Measurements from ENCODE around the gene CD27.
"Not testable (repeated sequence)": the region's sequence is repeated elsewhere in the genome, so short reads cannot be mapped to it uniquely, and the experiment has no call there.

Gene CD27

DNA sequence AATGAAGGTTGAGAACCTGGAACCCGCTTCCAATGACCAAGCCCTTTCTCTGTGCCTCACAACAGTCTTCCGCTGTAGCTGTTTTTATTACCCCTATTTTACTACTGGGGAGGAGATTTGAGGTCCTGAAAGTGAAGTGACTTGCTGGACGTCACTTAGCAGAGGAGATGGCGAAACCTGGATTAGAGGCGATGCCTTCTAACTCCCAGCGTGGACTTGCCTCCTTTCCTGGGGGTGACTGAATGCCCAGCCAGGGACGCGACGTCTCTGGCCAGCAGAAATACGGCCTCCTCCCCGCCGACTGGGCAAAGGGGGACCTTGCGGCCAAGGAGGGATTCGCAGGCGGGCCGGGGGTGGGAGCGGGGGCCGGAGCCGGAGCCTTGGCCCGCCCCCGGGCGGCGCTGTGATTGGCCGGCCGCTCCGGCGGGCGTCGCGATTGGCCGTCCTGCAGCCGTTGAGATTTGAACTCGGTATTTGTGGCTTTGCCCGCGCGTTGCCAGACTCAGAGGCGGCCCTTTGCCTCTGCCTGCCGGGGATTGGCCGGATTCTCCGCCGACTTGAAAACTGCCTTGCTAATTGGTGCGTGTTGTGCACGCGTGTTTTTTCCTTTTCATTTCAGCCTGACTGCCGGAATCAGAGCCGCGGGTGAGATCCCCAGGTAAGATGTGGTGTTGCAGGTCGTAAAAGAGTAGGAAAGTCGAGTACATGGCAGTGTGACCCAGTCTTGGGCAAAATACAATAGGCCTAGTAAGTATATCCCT, 48.9 kb downstream of the CD27 start, which contains the start of gene NCAPD2:
NCAPD2 (plus strand) TSS at position 606 of the 761 bp plus-strand sequence. CDS start 997 bp downstream, outside the sequence.
- peak within 1 kb of the TSS; percentile 98 for H3K4me3 ChIP-seq (ENCODE audit: low read length)
- TF ChIP-seq, protein P1, sequence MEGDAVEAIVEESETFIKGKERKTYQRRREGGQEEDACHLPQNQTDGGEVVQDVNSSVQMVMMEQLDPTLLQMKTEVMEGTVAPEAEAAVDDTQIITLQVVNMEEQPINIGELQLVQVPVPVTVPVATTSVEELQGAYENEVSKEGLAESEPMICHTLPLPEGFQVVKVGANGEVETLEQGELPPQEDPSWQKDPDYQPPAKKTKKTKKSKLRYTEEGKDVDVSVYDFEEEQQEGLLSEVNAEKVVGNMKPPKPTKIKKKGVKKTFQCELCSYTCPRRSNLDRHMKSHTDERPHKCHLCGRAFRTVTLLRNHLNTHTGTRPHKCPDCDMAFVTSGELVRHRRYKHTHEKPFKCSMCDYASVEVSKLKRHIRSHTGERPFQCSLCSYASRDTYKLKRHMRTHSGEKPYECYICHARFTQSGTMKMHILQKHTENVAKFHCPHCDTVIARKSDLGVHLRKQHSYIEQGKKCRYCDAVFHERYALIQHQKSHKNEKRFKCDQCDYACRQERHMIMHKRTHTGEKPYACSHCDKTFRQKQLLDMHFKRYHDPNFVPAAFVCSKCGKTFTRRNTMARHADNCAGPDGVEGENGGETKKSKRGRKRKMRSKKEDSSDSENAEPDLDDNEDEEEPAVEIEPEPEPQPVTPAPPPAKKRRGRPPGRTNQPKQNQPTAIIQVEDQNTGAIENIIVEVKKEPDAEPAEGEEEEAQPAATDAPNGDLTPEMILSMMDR (conservative IDR thresholded peaks at IDR 0.05; ENCODE audit: low read depth, low read length), result no peak
- DNase-seq (ENCODE audit: low read depth), result peak; percentile 80

DNA sequence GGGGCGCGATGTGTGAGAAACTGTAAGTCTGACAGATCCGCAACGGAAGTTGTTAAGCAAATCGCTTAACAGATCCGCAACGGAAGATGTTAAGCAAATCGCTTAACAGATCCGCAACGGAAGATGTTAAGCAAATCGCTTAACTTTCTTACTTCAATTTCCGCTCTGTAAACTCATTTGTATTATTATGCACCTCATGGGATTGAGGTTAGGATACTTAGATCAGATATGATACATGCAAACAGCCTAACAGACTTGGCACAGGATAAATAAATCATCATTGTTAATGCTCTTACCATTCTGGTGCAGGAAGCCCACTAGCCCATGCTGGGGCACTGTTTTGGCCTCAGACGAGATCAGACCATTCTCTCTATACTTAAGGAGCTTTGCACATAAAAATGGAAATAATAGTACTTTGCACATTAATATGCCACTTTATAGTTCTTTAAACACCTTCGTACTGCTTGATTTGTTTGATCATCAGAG, 49.5 kb downstream of the CD27 start:
- no peak for DNase-seq (ENCODE audit: low read depth)
- TF ChIP-seq, protein P1 (conservative IDR thresholded peaks at IDR 0.05; ENCODE audit: low read depth, low read length), result peak; percentile 37
- H3K4me3 ChIP-seq (ENCODE audit: low read length), result peak overlapping the region; percentile 80

DNA sequence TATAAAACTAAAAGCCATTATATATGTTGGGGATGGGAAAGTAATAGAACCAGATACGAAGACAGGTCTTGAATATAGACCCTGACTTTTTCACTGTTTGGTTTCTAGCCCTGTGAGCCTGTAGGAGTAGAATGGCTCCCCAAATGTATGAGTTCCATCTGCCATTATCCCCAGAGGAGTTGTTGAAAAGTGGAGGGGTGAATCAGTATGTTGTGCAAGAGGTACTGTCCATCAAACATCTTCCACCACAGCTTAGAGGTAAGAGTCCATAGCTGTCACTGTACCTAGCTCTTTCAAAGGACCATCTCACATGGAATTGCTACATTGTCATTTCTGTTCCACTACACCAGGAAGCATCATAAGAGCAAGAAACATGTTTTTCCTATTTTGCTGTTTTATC, 50.2 kb downstream of the CD27 start:
- no peak for DNase-seq (ENCODE audit: low read depth)
- TF ChIP-seq, protein P1 (conservative IDR thresholded peaks at IDR 0.05; ENCODE audit: low read depth, low read length), result no peak
- peak overlapping the region; percentile 80 for H3K4me3 ChIP-seq (ENCODE audit: low read length)

DNA sequence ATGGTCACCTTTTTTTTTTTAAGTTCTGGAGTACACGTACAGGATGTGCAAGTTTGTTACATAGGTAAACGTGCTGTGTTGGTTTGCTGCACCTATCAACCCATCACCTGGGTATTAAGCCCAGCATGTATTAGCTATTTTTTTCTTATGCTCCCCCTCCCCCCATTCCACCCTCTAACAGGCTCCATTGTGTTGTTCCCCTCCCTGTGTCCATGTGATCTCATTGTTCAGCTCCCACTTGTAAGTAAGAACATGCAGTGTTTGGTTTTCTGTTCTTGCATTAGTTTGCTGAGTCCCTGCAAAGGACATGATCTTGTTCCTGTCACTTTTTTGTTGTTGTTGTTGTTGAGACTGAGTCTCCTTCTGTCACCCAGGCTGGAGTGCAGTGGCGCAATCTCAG, 52.5 kb downstream of the CD27 start:
- not testable (repeated sequence) for DNase-seq (ENCODE audit: low read depth); H3K4me3 ChIP-seq (ENCODE audit: low read length)

DNA sequence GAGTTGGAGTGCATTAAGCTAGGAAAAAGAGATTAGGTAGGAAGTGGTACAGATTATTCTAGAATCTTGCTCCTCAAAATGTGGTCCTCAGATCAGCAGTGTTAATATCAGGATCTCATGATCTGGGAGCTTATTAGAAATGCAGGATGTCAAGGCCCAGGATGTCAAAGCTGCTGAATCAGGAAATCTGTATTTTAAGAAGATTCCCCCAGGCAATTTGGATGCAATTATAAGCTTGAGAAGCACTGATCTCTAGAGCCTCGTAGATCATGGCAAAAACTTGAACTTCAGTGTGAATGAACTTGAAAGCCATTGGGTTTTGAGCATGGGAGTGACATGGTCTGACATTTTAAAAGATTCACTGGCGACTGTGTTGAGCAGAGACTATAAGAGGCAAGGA, 55.7 kb downstream of the CD27 start:
- TF ChIP-seq, protein P1 (conservative IDR thresholded peaks at IDR 0.05; ENCODE audit: low read depth, low read length), result no peak
- DNase-seq (ENCODE audit: low read depth), result no peak
- H3K4me3 ChIP-seq (ENCODE audit: low read length), result no peak overlapping the region
